H1 (cell line): ENCODE data around the gene HRH2. TPM values are rescaled to one million over a fixed set of nuclear protein-coding genes. Genes with fewer than 3 reads are reported as not detected.

Experiments
- HDAC6 ChIP-seq: IDR thresholded peaks from one replicate; pipeline ENCODE4 v1.7.1; 2012; ENCODE audit warnings: low read depth, mild to moderate bottlenecking, inconsistent platforms, low read length, moderate library complexity
- KDM5A ChIP-seq: fragments of 200-600 bp; IDR thresholded peaks from 2 replicates; pipeline ENCODE4 v1.7.1; 2012; ENCODE audit warnings: mild to moderate bottlenecking, low read length, inconsistent platforms, mixed read lengths
- MAFK ChIP-seq: IDR thresholded peaks from 2 replicates; pipeline ENCODE4 v1.6.1; 2012; ENCODE audit warnings: low read depth, mild to moderate bottlenecking, improper control_type of control experiment, low read length
- SP1 ChIP-seq: IDR thresholded peaks from 2 replicates; pipeline ENCODE4 v1.6.1; 2011; ENCODE audit warnings: low read depth, low read length
- polyA plus RNA-seq, 7 experiments: library from polyadenylated mRNA; depleted of rRNA in 3 of 7; stranded (reverse) in 5 of 7; unstranded in 2 of 7; fragments of >200 nt in 5 of 7; fragments of 200-250 nt in 2 of 7; gene quantifications; 1 replicate in 5 of 7; 2 replicates in 1 of 7; 4 replicates in 1 of 7; pipeline versions ENCODE4 v1.2.1 to v1.2.3, GENCODE V29; 2011 to 2013; ENCODE audit warnings: missing spikeins in 2 of 7, mixed read lengths in 2 of 7
- total RNA-seq: library from RNA; stranded (reverse); fragmentation: NEBNext Ultra II Directional; extraction: Animal tissue kit (Norgen Biotek cat#: 25700); gene quantifications from 2 replicates; pipeline ENCODE4 v1.2.1, GENCODE V29; 2021

The HRH2 gene
- total and polyA plus RNA-seq, 2 of the 8 experiments (the other 6 are each of a cell fraction or from before 2014, with no cell fraction given), result 7.8 to 8.1 TPM

DNA sequence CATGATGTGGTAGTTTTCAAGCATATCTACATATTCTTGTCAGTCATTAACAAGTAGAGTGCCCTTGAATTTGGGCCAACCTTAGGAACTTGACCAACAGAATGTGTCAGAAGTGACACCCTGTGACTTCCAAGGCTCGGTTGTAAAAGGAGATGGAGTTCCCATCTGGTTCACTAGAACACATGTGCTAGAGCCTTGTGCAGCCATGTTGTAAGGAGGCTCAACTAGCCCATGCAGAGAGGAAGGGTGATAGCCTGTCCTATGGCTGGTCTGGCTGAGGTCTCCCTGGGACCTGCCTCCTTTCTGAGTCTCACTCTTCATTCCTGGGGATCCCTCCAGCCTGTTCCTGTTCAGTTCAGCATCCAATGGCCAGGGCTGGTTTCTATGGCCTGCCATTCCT lies 28.1 kb upstream of the HRH2 start (continued):
- TF ChIP-seq SP1, result no peak
- no peak for TF ChIP-seq KDM5A
- TF ChIP-seq HDAC6, result no peak
- no peak for TF ChIP-seq MAFK
